Thyroid gland (tissue), 4 donors: ENCODE data around the gene SYT13. TPM values are rescaled to one million over a fixed set of nuclear protein-coding genes. Genes with fewer than 3 reads are reported as not detected.

Experiments used
- DNase-seq, 2 donors: peaks; one replicate each; pipeline ENCODE4 v3.0.0-alpha.2; 2019
- H3K27ac ChIP-seq, 3 donors: fragments of 200-600 bp; sonication (generic); 1 replicate in 2 of 3; 2 replicates in 1 of 3; pipeline ENCODE4 v1.5.1; 2016 to 2019; ENCODE audit warnings: mild to moderate bottlenecking in 1 of 3, moderate library complexity in 1 of 3
- H3K27me3 ChIP-seq: fragments of 200-600 bp; sonication (generic); one replicate; pipeline ENCODE4 v1.5.1; 2019
- H3K36me3 ChIP-seq, 2 donors: fragments of 200-600 bp; sonication (generic); one replicate each; pipeline ENCODE4 v1.5.1; 2016 to 2019
- H3K4me1 ChIP-seq, 2 donors: fragments of 200-600 bp; sonication (generic); one replicate each; pipeline ENCODE4 v1.5.1; 2017 to 2019
- H3K4me3 ChIP-seq, 3 donors: fragments of 200-600 bp; sonication (generic); replicated peaks in 1 of 3; 1 replicate in 2 of 3; 2 replicates in 1 of 3; pipeline ENCODE4 v1.5.1; 2016; ENCODE audit warnings: mild to moderate bottlenecking in 1 of 3
- H3K9me3 ChIP-seq: fragments of 200-600 bp; sonication (generic); one replicate; pipeline ENCODE4 v1.5.1; 2017
- CTCF ChIP-seq, 6 experiments: fragments of 200-600 bp in 3 of 6; fragments of 450-650 bp in 3 of 6; sonication (generic) in 3 of 6; IDR thresholded peaks; one replicate each; pipeline ENCODE4 v1.5.1; 2016 to 2019; ENCODE audit warnings: antibody characterized with exemption in 6 of 6, mild to moderate bottlenecking in 2 of 6, inconsistent platforms in 1 of 6, moderate library complexity in 1 of 6
- POLR2A ChIP-seq, 2 donors: fragments of 450-650 bp; IDR thresholded peaks; one replicate each; pipeline ENCODE4 v1.6.1; 2017; ENCODE audit warnings: antibody characterized with exemption in 2 of 2, mild to moderate bottlenecking in 2 of 2, moderate library complexity in 1 of 2
- WGBS, 2 donors: methylation state at CpG; one replicate each; pipeline ENCODE4 v1.1.5; 2017; 5-methylcytosine and 5-hydroxymethylcytosine counted together
- intact Hi-C: fragments of 100-400 bp; cut with DNase I; formaldehyde crosslinking; loops from one replicate; pipeline ENCODE4 v1.15.1; 2023
- total RNA-seq, 4 donors: library from RNA; depleted of rRNA; stranded (reverse); fragments of >200 nt; gene quantifications; one replicate each; pipeline ENCODE4 v1.2.3, GENCODE V29; 2016

The SYT13 gene
- total RNA-seq, 4 donors from 2014 or later = 1.6 to 12.7 (median 4.3) TPM

GRCh38 chr11:45273509-45273908 is 12.6 kb downstream of the SYT13 start:
- TF ChIP-seq CTCF (IDR thresholded peaks at IDR 0.05) (no peak), POLR2A (IDR thresholded peaks at IDR 0.05) (no peak)
- no peaks in the 10 kb centered on the region for H3K27me3 ChIP-seq
- H3K4me3 ChIP-seq = no peak overlapping the region
- WGBS, 2 donors = 90 to 93% methylated on average over 6 of the region's 6 CpGs
- no peaks in the 10 kb centered on the region for H3K36me3 ChIP-seq
- intact Hi-C loops = no loop called here
- H3K4me1 ChIP-seq = no peaks in the 10 kb centered on the region
- H3K9me3 ChIP-seq = no peaks in the 10 kb centered on the region
- DNase-seq = no peak
- no peak overlapping the region for H3K27ac ChIP-seq

- Histone ChIP-seq H3K27me3 (no peaks in the 10 kb centered on the region), H3K4me1 (no peaks in the 10 kb centered on the region), H3K36me3 (no peaks in the 10 kb centered on the region), H3K9me3 (no peaks in the 10 kb centered on the region), H3K4me3 (no peak overlapping the region), H3K27ac (no peak overlapping the region)
- no peak for DNase-seq
- TF ChIP-seq POLR2A (IDR thresholded peaks at IDR 0.05) (no peak), CTCF (IDR thresholded peaks at IDR 0.05) (no peak)
- 71 to 80% methylated on average over 2 of the region's 2 CpGs for WGBS, 2 donors
- intact Hi-C loops = no loop called here
Observed at GRCh38 chr11:45272701-45273100, 13.4 kb downstream of the SYT13 start.

GRCh38 chr11:45270946-45271716 is 15.0 kb downstream of the SYT13 start:
- 82 to 85% methylated on average over 4 of the region's 4 CpGs for WGBS, 2 donors
- H3K27me3 ChIP-seq = no peaks in the 10 kb centered on the region
- H3K4me1 ChIP-seq = no peaks in the 10 kb centered on the region
- no peak overlapping the region for H3K4me3 ChIP-seq
- intact Hi-C loops = no loop called here
- no peaks in the 10 kb centered on the region for H3K36me3 ChIP-seq
- TF ChIP-seq POLR2A (IDR thresholded peaks at IDR 0.05) = no peak
- no peak for TF ChIP-seq CTCF (IDR thresholded peaks at IDR 0.05)
- no peaks in the 10 kb centered on the region for H3K9me3 ChIP-seq
- no peak for DNase-seq
- no peak overlapping the region for H3K27ac ChIP-seq

GRCh38 chr11:45269678-45270077 is 16.5 kb downstream of the SYT13 start:
- no peaks in the 10 kb centered on the region for H3K9me3 ChIP-seq
- TF ChIP-seq POLR2A (IDR thresholded peaks at IDR 0.05) = no peak
- no peak for TF ChIP-seq CTCF (IDR thresholded peaks at IDR 0.05)
- intact Hi-C loops = no loop called here
- no peak for DNase-seq
- no peak overlapping the region for H3K27ac ChIP-seq
- H3K27me3 ChIP-seq = no peaks in the 10 kb centered on the region
- H3K36me3 ChIP-seq = no peaks in the 10 kb centered on the region
- no peak overlapping the region for H3K4me3 ChIP-seq
- H3K4me1 ChIP-seq = no peaks in the 10 kb centered on the region

GRCh38 chr11:45267652-45268299 is 18.4 kb downstream of the SYT13 start:
- Histone ChIP-seq H3K4me1 (no peaks in the 10 kb centered on the region), H3K9me3 (no peaks in the 10 kb centered on the region), H3K27me3 (no peaks in the 10 kb centered on the region), H3K36me3 (no peaks in the 10 kb centered on the region), H3K4me3 (no peak overlapping the region), H3K27ac (no peak overlapping the region)
- TF ChIP-seq CTCF (IDR thresholded peaks at IDR 0.05) (no peak), POLR2A (IDR thresholded peaks at IDR 0.05) (no peak)
- DNase-seq = no peak
- 78 to 79% methylated on average over 13 of the region's 13 CpGs for WGBS, 2 donors
- intact Hi-C loops = no loop called here
